ENCODE data around the gene DIP2C. TPM values are rescaled to one million over a fixed set of nuclear protein-coding genes. Genes with fewer than 3 reads are reported as not detected.
"Not testable (repeated sequence)": the region's sequence is repeated elsewhere in the genome, so short reads cannot be mapped to it uniquely, and the experiment has no call there.

DIP2C gene
- total RNA-seq, 2 experiments from 2014 or later, result 0.70 to 0.76 TPM

GRCh38 chr10:666237-667012 is 23.0 kb downstream of the DIP2C start:
- Mint-ChIP-seq H3K27ac (no peak overlapping the region), H3K9me3 (peaks cover 10% of the 10 kb centered on the region), H3K27me3 (peaks cover 4% of the 10 kb centered on the region), H3K4me1 (peaks cover 6% of the 10 kb centered on the region), H3K4me3 (no peak overlapping the region), H3K36me3 (ENCODE audit: low read depth) (no peaks in the 10 kb centered on the region)
- DNase-seq, result no peak
- ChIA-PET POLR2A (no interaction called here), CTCF (no interaction called here)

GRCh38 chr10:665579-666091 is 23.8 kb downstream of the DIP2C start:
- H3K4me1 Mint-ChIP-seq, result peaks cover 6% of the 10 kb centered on the region
- no peaks in the 10 kb centered on the region for H3K36me3 Mint-ChIP-seq (ENCODE audit: low read depth)
- H3K4me3 Mint-ChIP-seq, result no peak overlapping the region
- CTCF ChIA-PET, result no interaction called here
- H3K9me3 Mint-ChIP-seq, result peaks cover 10% of the 10 kb centered on the region
- H3K27ac Mint-ChIP-seq, result no peak overlapping the region
- DNase-seq, result no peak
- POLR2A ChIA-PET, result no interaction called here
- H3K27me3 Mint-ChIP-seq, result peaks cover 4% of the 10 kb centered on the region

GRCh38 chr10:664893-665292 is 24.6 kb downstream of the DIP2C start:
- Mint-ChIP-seq H3K4me3 (no peak overlapping the region), H3K9me3 (peaks cover 5% of the 10 kb centered on the region), H3K4me1 (peaks cover 6% of the 10 kb centered on the region), H3K27me3 (peaks cover 4% of the 10 kb centered on the region), H3K27ac (no peak overlapping the region), H3K36me3 (ENCODE audit: low read depth) (no peaks in the 10 kb centered on the region)
- POLR2A ChIA-PET, result no interaction called here
- DNase-seq, result no peak
- CTCF ChIA-PET, result no interaction called here

- Mint-ChIP-seq H3K4me1 (peaks cover 6% of the 10 kb centered on the region), H3K9me3 (peaks cover 3% of the 10 kb centered on the region)
These were observed 25.2 kb downstream of the DIP2C start for GRCh38 chr10:664301-664700.

GRCh38 chr10:663831-664251 is 25.6 kb downstream of the DIP2C start:
- Mint-ChIP-seq H3K4me1 (peaks cover 6% of the 10 kb centered on the region), H3K36me3 (ENCODE audit: low read depth) (no peaks in the 10 kb centered on the region), H3K9me3 (peaks cover 3% of the 10 kb centered on the region), H3K27me3 (peaks cover 4% of the 10 kb centered on the region), H3K4me3 (no peak overlapping the region), H3K27ac (no peak overlapping the region)
- CTCF ChIA-PET, result no interaction called here
- DNase-seq, result no peak
- POLR2A ChIA-PET, result no interaction called here

More at GRCh38 chr10:664301-664700, 25.2 kb downstream of the DIP2C start:
- no peak for DNase-seq
- Mint-ChIP-seq H3K27me3 (peaks cover 4% of the 10 kb centered on the region), H3K4me3 (no peak overlapping the region), H3K27ac (no peak overlapping the region), H3K36me3 (ENCODE audit: low read depth) (no peaks in the 10 kb centered on the region)
- ChIA-PET POLR2A (no interaction called here), CTCF (no interaction called here)

GRCh38 chr10:663466-663751 is 26.1 kb downstream of the DIP2C start:
- DNase-seq, result no peak
- POLR2A ChIA-PET, result no interaction called here
- H3K4me1 Mint-ChIP-seq, result peaks cover 6% of the 10 kb centered on the region
- H3K27me3 Mint-ChIP-seq, result peaks cover 4% of the 10 kb centered on the region
- no peaks in the 10 kb centered on the region for H3K36me3 Mint-ChIP-seq (ENCODE audit: low read depth)
- peaks cover 3% of the 10 kb centered on the region for H3K9me3 Mint-ChIP-seq
- H3K4me3 Mint-ChIP-seq, result no peak overlapping the region
- no peak overlapping the region for H3K27ac Mint-ChIP-seq
- CTCF ChIA-PET, result no interaction called here

- no peaks in the 10 kb centered on the region for H3K36me3 Mint-ChIP-seq (ENCODE audit: low read depth)
- peaks cover 4% of the 10 kb centered on the region for H3K27me3 Mint-ChIP-seq
- no peak overlapping the region for H3K4me3 Mint-ChIP-seq
- CTCF ChIA-PET, result no interaction called here
- no peak for DNase-seq
- POLR2A ChIA-PET, result no interaction called here
- peaks cover 3% of the 10 kb centered on the region for H3K9me3 Mint-ChIP-seq
- H3K27ac Mint-ChIP-seq, result no peak overlapping the region
- peaks cover 6% of the 10 kb centered on the region for H3K4me1 Mint-ChIP-seq
These were observed 26.6 kb downstream of the DIP2C start for GRCh38 chr10:662686-663465.

GRCh38 chr10:662223-662605 is 27.3 kb downstream of the DIP2C start:
- peaks cover 6% of the 10 kb centered on the region for H3K4me1 Mint-ChIP-seq
- H3K4me3 Mint-ChIP-seq, result no peak overlapping the region
- ChIA-PET CTCF (no interaction called here), POLR2A (no interaction called here)
- H3K9me3 Mint-ChIP-seq, result peaks cover 3% of the 10 kb centered on the region
- no peaks in the 10 kb centered on the region for H3K36me3 Mint-ChIP-seq (ENCODE audit: low read depth)
- H3K27ac Mint-ChIP-seq, result no peak overlapping the region
- no peak for DNase-seq
- H3K27me3 Mint-ChIP-seq, result peaks cover 4% of the 10 kb centered on the region

GRCh38 chr10:661597-662222 is 27.8 kb downstream of the DIP2C start:
- peaks cover 4% of the 10 kb centered on the region for H3K27me3 Mint-ChIP-seq
- H3K4me1 Mint-ChIP-seq, result peaks cover 6% of the 10 kb centered on the region
- DNase-seq, result no peak
- CTCF ChIA-PET, result no interaction called here
- no peaks in the 10 kb centered on the region for H3K36me3 Mint-ChIP-seq (ENCODE audit: low read depth)
- no peak overlapping the region for H3K4me3 Mint-ChIP-seq
- H3K9me3 Mint-ChIP-seq, result peaks cover 3% of the 10 kb centered on the region
- no peak overlapping the region for H3K27ac Mint-ChIP-seq
- POLR2A ChIA-PET, result no interaction called here

- Mint-ChIP-seq H3K9me3 (peaks cover 3% of the 10 kb centered on the region), H3K27ac (no peak overlapping the region), H3K27me3 (peaks cover 4% of the 10 kb centered on the region), H3K36me3 (ENCODE audit: low read depth) (no peaks in the 10 kb centered on the region), H3K4me3 (no peak overlapping the region), H3K4me1 (peaks cover 6% of the 10 kb centered on the region)
- no peak for DNase-seq
- POLR2A ChIA-PET, result no interaction called here
- CTCF ChIA-PET, result no interaction called here
These were observed 28.4 kb downstream of the DIP2C start for GRCh38 chr10:660970-661596.

GRCh38 chr10:660413-660969 is 29.0 kb downstream of the DIP2C start:
- Mint-ChIP-seq H3K27ac (no peak overlapping the region), H3K36me3 (ENCODE audit: low read depth) (no peaks in the 10 kb centered on the region), H3K9me3 (peaks cover 1% of the 10 kb centered on the region), H3K4me1 (peaks cover 6% of the 10 kb centered on the region), H3K4me3 (no peak overlapping the region), H3K27me3 (peaks cover 4% of the 10 kb centered on the region)
- POLR2A ChIA-PET, result no interaction called here
- CTCF ChIA-PET, result no interaction called here
- no peak for DNase-seq

GRCh38 chr10:659688-660141 is 29.8 kb downstream of the DIP2C start:
- ChIA-PET POLR2A (no interaction called here), CTCF (no interaction called here)
- no peak overlapping the region for H3K27ac Mint-ChIP-seq
- peaks cover 6% of the 10 kb centered on the region for H3K4me1 Mint-ChIP-seq
- no peaks in the 10 kb centered on the region for H3K9me3 Mint-ChIP-seq
- H3K36me3 Mint-ChIP-seq (ENCODE audit: low read depth), result no peaks in the 10 kb centered on the region
- no peak overlapping the region for H3K4me3 Mint-ChIP-seq
- peaks cover 4% of the 10 kb centered on the region for H3K27me3 Mint-ChIP-seq
- no peak for DNase-seq

- H3K27ac Mint-ChIP-seq; H3K4me1 Mint-ChIP-seq; POLR2A ChIA-PET; DNase-seq; H3K4me3 Mint-ChIP-seq; CTCF ChIA-PET; H3K27me3 Mint-ChIP-seq; H3K36me3 Mint-ChIP-seq (ENCODE audit: low read depth); H3K9me3 Mint-ChIP-seq: not testable (repeated sequence)
These were observed 31.6 kb downstream of the DIP2C start for GRCh38 chr10:657816-658350.

Data from activated CD4-positive, alpha-beta memory T cell treated with anti-CD3 and anti-CD28 coated beads, Interleukin-2, amount 10 ng/mL, durations not matched to agents 7 days and 5 days (primary cell).